ENCODE results near the gene LCA5L. TPM values are rescaled to one million over a fixed set of nuclear protein-coding genes. Genes with fewer than 3 reads are reported as not detected.

Gene LCA5L
- total RNA-seq, 2 experiments from 2014 or later = 0.35 to 1.8 TPM

GRCh38 chr21:39366563-39366962, 79.0 kb downstream of the LCA5L start:
- ChIA-PET CTCF (ENCODE audit: unreplicated experiment) (no interaction called here), POLR2A (no interaction called here)
- Histone ChIP-seq H3K27ac (ENCODE audit: low read depth, low read length, poor library complexity, severe bottlenecking) (no peak overlapping the region), H3K9me3 (ENCODE audit: low read length) (no peaks in the 10 kb centered on the region), H4K20me1 (ENCODE audit: insufficient read depth, low read length) (no peaks in the 10 kb centered on the region), H3K4me2 (ENCODE audit: low read length) (no peak overlapping the region), H3K79me2 (ENCODE audit: insufficient read depth, low read depth, low read length) (no peaks in the 10 kb centered on the region), H3K4me3 (ENCODE audit: low read depth, low read length, poor library complexity, severe bottlenecking) (no peak overlapping the region), H3K9me2 (ENCODE audit: insufficient read depth, low read length) (no peaks in the 10 kb centered on the region), H2AFZ (ENCODE audit: low read length) (no peak overlapping the region), H3K36me3 (ENCODE audit: insufficient read depth, low read length) (no peaks in the 10 kb centered on the region), H3K4me1 (ENCODE audit: insufficient read depth, low read length, poor library complexity, severe bottlenecking) (peaks cover 5% of the 10 kb centered on the region)
- no peak for TF ChIP-seq CTCF (conservative IDR thresholded peaks at IDR 0.05; ENCODE audit: low read length)
- no peak for DNase-seq (ENCODE audit: low spot score)
- intact Hi-C loops (cut with micrococcal nuclease; ENCODE audit: unreplicated experiment) = no loop called here
- BruUV-seq (replicated peaks) = no TSS peak

- DNase-seq (ENCODE audit: low spot score) = no peak
- TF ChIP-seq EZH2phosphoT487 (IDR thresholded peaks at IDR 0.05; ENCODE audit: borderline replicate concordance, low read depth, low read length) = no peak
- no peak for TF ChIP-seq CTCF (conservative IDR thresholded peaks at IDR 0.05; ENCODE audit: low read length)
- no TSS peak for BruUV-seq (replicated peaks)
- ChIA-PET CTCF (ENCODE audit: unreplicated experiment) (no interaction called here), POLR2A (interaction anchor here (0.7 kb wide), 1 partner anchor 98 kb away, joined by 3 read pairs; no protein-coding TSS in a partner anchor)
- Histone ChIP-seq H3K9me3 (ENCODE audit: low read length) (no peaks in the 10 kb centered on the region), H2AFZ (ENCODE audit: low read length) (no peak overlapping the region), H4K20me1 (ENCODE audit: insufficient read depth, low read length) (no peaks in the 10 kb centered on the region), H3K4me3 (ENCODE audit: low read depth, low read length, poor library complexity, severe bottlenecking) (no peak overlapping the region), H3K27ac (ENCODE audit: low read depth, low read length, poor library complexity, severe bottlenecking) (no peak overlapping the region), H3K4me2 (ENCODE audit: low read length) (no peak overlapping the region), H3K79me2 (ENCODE audit: insufficient read depth, low read depth, low read length) (no peaks in the 10 kb centered on the region), H3K4me1 (ENCODE audit: insufficient read depth, low read length, poor library complexity, severe bottlenecking) (no peaks in the 10 kb centered on the region), H3K9me2 (ENCODE audit: insufficient read depth, low read length) (no peaks in the 10 kb centered on the region), H3K36me3 (ENCODE audit: insufficient read depth, low read length) (no peaks in the 10 kb centered on the region)
- intact Hi-C loops (cut with micrococcal nuclease; ENCODE audit: unreplicated experiment) = no loop called here
These were observed 80.6 kb downstream of the LCA5L start for GRCh38 chr21:39364949-39365348.

DNA sequence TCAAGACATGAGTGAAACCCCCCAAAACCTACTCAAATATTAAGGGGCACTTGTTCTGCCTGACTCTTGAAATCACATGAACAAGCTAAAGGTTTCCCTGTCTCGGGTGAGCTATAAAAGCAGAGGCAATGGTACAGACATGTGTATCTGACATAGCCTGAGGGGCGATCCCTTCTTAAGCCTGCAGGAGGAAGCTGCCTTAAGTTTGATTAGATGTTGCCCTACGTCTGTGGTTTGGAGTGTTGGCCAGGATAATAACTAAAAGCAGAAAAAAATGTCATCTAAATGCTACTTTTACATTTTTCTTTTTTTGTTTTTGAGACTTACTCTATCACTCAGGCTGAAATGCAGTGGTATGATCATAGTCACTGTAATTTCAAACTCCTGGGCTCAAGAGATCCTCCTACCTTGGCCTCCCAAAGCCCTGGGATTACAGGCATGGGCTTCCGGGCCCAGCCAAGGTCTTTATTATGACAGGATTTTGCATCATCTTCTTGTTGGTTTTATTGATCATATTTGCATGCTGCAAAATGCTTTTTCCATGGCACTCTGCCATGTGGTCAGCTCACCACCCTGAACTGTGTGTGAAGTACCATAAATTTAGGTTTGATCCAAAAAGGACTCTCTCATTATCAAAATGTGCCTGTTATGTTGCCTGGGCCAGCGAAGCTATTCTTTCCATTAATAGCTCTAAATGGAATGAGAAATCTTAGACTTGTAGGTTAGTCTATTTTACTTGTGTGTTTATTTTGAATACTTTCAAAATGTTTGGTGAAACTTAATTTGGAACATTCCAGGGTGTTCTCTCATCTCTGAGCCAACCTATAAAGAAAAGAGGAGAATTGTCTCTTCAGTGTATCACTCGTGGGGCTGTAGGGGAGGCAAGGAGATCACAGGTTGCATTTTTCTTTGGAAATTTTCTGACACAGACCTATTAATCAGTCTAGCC, 81.7 kb downstream of the LCA5L start:
- H3K9me2 ChIP-seq (ENCODE audit: insufficient read depth, low read length) = no peaks in the 10 kb centered on the region
- H3K36me3 ChIP-seq (ENCODE audit: insufficient read depth, low read length) = no peaks in the 10 kb centered on the region
- POLR2A ChIA-PET = interaction anchor here (0.7 to 1.2 kb wide), 4 partner anchors 10 to 97 kb away, joined by 3 to 4 read pairs (median 4); no protein-coding TSS in a partner anchor
- no peak overlapping the region for H3K4me2 ChIP-seq (ENCODE audit: low read length)
- CTCF ChIA-PET (ENCODE audit: unreplicated experiment) = interaction anchor here (0.6 kb wide), 1 partner anchor 346 kb away, joined by 3 read pairs; no protein-coding TSS in a partner anchor
- intact Hi-C loops (cut with micrococcal nuclease; ENCODE audit: unreplicated experiment) = no loop called here
- H4K20me1 ChIP-seq (ENCODE audit: insufficient read depth, low read length) = no peaks in the 10 kb centered on the region
- H3K4me3 ChIP-seq (ENCODE audit: low read depth, low read length, poor library complexity, severe bottlenecking) = no peak overlapping the region
- H2AFZ ChIP-seq (ENCODE audit: low read length) = no peak overlapping the region
- no peak for DNase-seq (ENCODE audit: low spot score)
- H3K27ac ChIP-seq (ENCODE audit: low read depth, low read length, poor library complexity, severe bottlenecking) = no peak overlapping the region
- H3K79me2 ChIP-seq (ENCODE audit: insufficient read depth, low read depth, low read length) = no peaks in the 10 kb centered on the region
- H3K9me3 ChIP-seq (ENCODE audit: low read length) = no peaks in the 10 kb centered on the region
- TF ChIP-seq EZH2phosphoT487 (IDR thresholded peaks at IDR 0.05; ENCODE audit: borderline replicate concordance, low read depth, low read length) (no peak), CTCF (conservative IDR thresholded peaks at IDR 0.05; ENCODE audit: low read length) (no peak)
- H3K4me1 ChIP-seq (ENCODE audit: insufficient read depth, low read length, poor library complexity, severe bottlenecking) = no peaks in the 10 kb centered on the region
- BruUV-seq (replicated peaks) = no TSS peak

All from OCI-LY7 (cell line).